ENCODE results near the gene LTBP3. TPM values are rescaled to one million over a fixed set of nuclear protein-coding genes. Genes with fewer than 3 reads are reported as not detected.
A peak's percentile ranks its signal among the peaks of the same experiment; 100 is the strongest.

The LTBP3 gene
- total and polyA plus RNA-seq, 9 of the 15 experiments (the other 6 are each of a cell fraction or from before 2014, with no cell fraction given) = 0.06 to 20.5 (median 4.8) TPM

- no peak; the same call in 1 of the 2 replicates for TF ChIP-seq ZNF253 (CRISPR knock-in tag; conservative IDR thresholded peaks at IDR 0.05)
- TF ChIP-seq ZNF79 (CRISPR knock-in tag; IDR thresholded peaks at IDR 0.05; ENCODE audit: low read depth) = no peak
- peak; percentile 85 for TF ChIP-seq ZNF436 (CRISPR knock-in tag; IDR thresholded peaks at IDR 0.05)
- TF ChIP-seq MTA1 (IDR thresholded peaks at IDR 0.05; ENCODE audit: borderline replicate concordance) = no peak
- TF ChIP-seq TRIM24 (IDR thresholded peaks at IDR 0.05) = 0 out of 4 replicates have a peak, but pooled peaks of 1 of the 2 experiments have one; percentile 20
- TF ChIP-seq ZNF75A (CRISPR knock-in tag; IDR thresholded peaks at IDR 0.05) = no peak
- TF ChIP-seq KLF6 (CRISPR knock-in tag; IDR thresholded peaks at IDR 0.05; ENCODE audit: borderline replicate concordance) = no peak
- no peak for TF ChIP-seq ZNF143 (CRISPR knock-in tag; IDR thresholded peaks at IDR 0.05)
- no peak for TF ChIP-seq PYGO2 (tag; IDR thresholded peaks at IDR 0.05)
- no peak for TF ChIP-seq L3MBTL2 (IDR thresholded peaks at IDR 0.05)
- no peak for TF ChIP-seq ZBTB40 (IDR thresholded peaks at IDR 0.05)
- TF ChIP-seq ZBTB40 (CRISPR knock-in tag; IDR thresholded peaks at IDR 0.05) = 0 out of 2 replicates have a peak, but pooled peaks have one; percentile 12
- 0 out of 2 replicates have a peak, but pooled peaks have one; percentile 64 for TF ChIP-seq ZHX1 (conservative IDR thresholded peaks at IDR 0.05; ENCODE audit: low read length)
- TF ChIP-seq ZNF324 (CRISPR knock-in tag; IDR thresholded peaks at IDR 0.05) = 0 out of 2 replicates have a peak, but pooled peaks have one; percentile 47
- TF ChIP-seq SMARCE1 (IDR thresholded peaks at IDR 0.05) = no peak
- TF ChIP-seq TFAM (CRISPR knock-in tag; conservative IDR thresholded peaks at IDR 0.05) = no peak
- TF ChIP-seq KDM2B (CRISPR knock-in tag; IDR thresholded peaks at IDR 0.05) = no peak
- TF ChIP-seq HDAC8 (tag; IDR thresholded peaks at IDR 0.05) = no peak
Measured at GRCh38 chr11:65500387-65501185, 57.6 kb downstream of the LTBP3 start (continued).
